Activated gamma-delta T cell treated with Interleukin-2 at 50 U/mL for 16 hours (primary cell): ENCODE data around the gene TENM3.

Source experiments
- DNase-seq: peaks from one replicate; pipeline ENCODE4 v3.0.0-alpha.2; 2020

TENM3 gene

DNA sequence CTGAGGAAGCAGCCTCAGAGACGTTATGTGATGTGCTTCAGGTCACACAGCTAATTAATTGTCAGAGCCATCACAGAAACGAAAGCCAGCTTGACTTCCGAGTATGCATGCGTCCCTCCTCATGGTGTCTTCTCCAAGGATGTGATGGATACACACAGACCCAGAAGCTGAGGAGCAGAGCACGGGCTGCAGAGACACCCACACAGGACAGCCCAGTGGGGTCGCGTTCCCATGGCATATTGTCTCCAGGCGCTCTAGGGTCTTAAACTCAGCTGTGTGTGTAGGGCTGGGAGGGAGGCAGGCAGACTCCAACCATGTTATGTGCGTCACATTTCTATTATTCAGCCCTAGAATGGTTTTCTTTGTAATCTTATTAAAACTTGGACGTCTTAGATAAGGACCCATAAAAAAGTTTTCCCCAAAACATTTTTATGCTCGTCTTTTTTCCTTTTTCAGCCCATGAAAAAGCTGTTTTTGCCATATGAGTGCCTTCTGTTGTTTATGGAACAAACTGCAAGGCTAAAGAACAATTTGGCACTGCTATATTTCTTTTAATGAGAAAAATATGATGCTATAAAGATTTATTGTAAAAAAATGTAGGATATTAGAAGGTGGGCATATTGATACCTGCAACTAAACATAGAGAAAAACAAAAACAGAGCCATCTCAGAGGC, 48.5 kb downstream of the TENM3 start:
- no peak for DNase-seq

DNA sequence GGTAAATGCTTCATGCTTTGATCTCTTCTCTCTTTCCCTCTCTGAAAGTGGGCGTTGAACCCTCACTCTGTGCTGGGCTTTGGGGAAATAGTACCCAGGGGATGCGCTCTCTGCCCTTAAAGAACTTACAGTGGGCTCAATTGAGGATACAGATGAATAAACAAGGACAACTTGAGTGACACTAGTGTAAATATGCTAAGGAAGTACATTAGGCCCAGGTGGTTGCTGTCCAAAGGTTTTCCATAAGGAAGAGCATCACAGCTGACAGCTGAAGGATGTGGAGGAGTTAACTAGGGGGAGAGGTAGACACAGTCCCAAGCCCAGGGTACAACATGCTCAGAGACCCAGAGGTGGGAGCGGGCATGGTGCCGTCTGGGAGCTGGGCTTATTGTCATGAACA, 49.4 kb downstream of the TENM3 start:
- DNase-seq, result no peak

DNA sequence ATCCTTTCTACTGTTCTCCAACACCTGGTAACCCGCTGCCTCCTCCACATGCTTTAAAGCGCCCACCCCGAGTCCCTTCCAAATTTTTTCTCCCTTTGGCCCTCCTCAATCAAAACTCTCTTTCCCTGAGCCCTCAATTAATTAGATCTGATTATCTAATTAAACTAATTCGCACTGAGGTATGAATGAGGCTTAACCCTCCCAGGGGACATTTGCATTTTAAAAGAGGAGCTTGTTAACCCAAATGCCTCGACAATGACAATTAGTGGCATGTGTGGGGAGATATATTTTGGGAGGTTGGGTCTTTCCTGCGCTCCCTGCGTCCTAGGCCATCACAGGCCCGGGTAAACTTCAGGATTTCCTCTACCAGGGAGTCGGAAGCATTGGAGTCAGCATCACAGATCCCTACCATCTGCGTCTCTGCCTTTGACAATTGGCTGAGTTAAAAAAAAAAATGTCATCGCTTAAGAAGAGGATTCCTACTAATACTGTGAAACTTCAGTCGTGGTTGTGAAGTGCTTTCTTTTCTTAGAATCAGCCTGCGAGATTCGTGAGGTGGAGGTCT, 50.6 kb downstream of the TENM3 start:
- no peak for DNase-seq

DNA sequence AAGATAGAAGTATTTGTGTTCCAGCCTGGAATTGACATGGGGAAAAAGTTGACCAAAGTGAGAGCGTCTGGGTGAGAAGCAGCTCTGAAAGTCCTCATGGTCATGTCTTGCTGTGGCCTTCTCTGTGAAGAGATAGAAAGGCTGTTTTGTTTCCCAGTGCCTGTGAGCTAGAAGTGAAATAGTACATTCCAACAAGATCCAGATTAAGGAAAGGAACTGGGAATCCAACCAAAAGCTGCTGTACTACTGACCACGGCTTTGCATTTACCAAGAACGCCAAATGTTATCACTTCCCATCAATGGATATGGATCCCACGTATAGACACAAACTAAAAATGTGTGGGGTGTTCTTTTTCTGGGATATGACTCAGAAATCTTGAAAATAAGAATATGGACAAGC, 51.2 kb downstream of the TENM3 start:
- no peak for DNase-seq

DNA sequence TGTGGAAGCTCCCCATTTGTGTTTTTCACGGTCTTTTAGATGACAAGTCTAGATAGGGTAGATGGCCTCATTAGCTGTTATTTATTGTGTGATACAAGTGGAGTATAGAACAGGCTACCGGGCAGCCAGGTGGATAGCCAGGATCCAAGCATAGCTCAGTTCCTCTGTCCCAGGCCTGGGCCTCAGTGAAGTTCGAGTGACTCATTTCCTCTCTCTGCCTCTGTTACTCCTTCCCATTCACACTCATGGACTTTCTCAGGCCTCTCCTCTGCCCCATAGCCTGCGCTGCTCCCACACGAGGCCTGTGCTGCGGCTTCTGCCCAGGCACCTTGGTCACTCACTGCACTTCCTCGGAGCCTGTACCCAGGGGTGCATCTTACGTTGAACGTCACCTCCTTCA, 54.5 kb downstream of the TENM3 start:
- DNase-seq, result no peak

DNA sequence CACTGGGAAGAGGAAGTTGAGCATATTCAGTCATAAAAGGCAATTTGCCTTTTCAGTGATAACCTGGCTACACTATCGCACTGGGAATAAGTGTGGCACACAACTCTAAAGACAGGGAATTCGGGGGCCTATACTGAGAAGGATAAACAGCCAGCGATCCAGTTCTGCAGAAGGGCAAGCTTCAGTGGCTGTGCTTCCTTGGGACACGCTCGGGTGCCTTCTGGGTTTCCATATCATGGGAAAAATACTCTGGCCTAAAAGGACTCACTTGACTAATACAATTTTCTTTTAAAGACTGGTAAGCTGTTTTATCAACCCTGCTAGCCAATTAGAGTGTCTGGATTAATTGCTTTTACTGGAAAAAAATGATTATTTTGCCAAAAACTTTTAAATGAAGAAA, 58.5 kb downstream of the TENM3 start:
- no peak for DNase-seq

DNA sequence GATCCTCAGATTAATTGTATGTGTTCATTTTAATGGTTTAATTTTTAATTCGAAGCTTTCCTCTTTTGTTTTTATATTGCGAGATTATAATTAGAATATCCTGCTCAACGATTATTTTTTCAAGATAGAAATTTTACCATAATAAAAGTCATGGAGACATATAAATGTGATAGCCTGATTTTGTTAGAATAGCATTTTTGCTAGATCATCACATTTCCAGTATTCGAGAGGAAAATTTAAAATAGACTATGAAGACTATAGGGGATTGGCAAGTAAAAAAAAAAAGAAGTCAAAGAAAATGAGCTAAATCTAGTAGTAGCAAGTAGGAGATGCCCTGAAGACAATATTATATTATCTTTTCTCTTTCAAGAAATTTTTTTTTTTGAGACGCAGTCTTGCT, 60.6 kb downstream of the TENM3 start:
- no peak for DNase-seq

DNA sequence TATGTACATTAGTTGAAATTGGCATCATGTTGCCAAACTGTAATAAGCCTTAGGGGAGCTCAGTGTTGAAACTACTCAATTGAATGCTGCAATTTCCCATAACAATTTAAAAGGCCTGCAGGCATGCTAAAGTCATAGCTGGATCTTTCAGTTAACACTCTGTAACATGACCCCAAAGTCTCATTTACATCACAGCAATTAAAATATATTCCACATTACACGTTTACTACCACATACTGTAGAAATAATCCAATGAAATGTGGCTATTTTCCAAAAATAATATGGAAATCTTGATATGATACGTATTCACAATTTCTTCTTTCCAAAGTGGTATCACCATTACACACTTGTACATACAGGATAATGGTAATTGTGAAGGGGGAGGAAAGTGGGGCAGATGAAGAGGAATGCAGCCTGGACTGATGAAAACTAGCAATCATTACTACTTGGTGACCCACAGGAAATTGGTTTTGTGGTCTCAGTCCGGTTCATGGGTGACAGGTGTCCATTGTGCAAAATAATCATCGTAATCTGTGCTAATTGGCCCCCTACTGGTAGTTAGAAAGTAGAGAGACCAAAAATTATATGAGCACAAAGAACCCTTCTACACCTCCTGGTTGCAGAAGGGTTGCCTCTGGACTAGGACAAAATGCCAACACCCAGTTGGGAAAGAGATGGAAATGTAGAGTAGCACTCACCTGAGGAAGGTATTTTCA, 63.7 kb downstream of the TENM3 start:
- no peak for DNase-seq

DNA sequence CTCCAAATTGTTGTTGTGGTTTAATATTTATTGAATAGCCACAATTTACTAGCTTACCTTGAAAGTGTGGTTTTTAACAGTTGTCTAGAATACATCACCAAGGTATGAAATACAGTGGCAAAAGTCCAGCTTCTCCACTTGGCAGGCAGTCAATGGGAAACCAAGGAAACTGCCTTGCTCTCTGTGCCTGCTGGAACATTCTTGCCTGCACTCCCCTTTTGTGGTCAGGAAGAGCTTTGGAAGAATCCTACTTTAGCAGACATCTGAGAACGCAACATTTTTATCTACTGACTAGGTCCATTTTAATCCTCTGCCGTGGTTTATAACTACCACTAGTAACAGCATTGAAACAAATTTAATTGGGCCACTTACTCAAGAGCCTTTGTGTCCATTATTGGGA, 64.5 kb downstream of the TENM3 start:
- no peak for DNase-seq

DNA sequence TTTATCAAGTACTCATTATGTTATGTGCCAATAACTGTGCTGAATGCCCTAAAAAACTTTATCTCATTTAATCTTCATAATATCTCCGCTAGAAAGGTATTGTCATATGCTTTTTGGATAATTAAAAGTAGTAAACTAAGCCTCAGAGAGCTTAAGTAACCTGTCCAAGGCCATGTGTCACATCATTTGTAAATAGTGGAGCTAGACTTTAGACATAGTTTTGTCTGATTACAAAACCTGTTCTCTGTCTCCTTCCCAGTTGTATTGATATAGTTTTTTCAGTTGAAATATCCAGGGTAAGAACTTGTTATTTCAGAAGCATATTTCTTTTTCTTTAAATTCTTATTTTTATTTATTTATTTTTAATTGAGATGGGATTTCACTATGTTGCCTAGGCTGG, 66.7 kb downstream of the TENM3 start:
- DNase-seq, result no peak

DNA sequence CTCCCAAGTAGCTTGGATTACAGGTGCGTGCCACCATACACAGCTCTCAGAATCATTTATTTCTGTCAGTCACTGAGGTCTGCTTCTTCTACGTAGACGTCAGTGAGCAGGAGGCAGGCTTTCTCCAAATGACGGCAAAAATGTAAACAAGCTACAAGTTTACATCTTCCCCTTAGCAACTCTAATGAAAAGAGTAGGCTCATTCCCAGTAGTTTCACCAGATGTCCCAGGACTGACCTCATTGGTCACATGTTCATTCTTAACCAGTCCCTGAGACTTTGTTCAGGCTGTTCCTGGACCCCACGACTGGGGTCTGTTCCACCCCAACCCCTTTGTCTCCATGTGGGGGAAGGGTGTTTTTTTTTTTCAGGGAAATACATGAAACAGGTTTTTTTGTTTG, 67.1 kb downstream of the TENM3 start:
- no peak for DNase-seq

DNA sequence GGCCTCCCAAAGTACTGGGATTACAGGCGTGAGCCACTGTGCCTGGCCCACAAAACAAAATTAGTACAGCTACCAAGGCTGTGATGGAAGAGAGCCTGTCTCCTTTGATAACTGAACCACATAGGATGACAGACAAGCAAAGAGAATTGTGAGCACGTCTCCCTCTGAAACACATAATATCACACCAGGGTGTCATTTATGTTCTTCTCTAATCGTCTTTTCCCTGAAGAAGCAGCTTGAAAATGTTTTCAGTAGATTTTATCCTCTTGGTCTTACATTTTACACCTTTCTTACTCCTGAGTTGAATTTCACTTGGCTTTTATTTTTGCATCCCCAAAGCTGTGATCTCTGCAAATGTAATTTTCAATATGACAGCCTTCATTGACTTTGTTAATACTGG, 67.8 kb downstream of the TENM3 start:
- DNase-seq, result no peak

DNA sequence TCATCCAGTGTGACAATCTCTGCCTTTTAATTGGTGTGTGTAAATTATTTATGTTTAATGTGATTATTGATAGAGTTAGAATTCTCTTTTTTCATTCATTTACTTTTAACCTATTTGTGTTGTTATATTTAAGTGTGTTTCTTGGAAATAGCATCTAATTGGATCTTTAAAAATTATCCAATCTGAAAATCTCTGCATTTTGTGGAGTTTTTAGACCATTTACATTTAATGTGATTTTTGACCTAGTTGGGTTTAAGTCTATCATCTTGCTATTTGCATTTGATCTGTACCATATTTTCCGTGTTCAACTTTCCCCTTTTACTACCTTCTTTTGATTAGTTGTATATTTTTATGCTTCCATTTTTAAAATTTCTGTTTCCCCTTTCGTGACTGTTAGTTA, 71.3 kb downstream of the TENM3 start:
- DNase-seq, result no peak

DNA sequence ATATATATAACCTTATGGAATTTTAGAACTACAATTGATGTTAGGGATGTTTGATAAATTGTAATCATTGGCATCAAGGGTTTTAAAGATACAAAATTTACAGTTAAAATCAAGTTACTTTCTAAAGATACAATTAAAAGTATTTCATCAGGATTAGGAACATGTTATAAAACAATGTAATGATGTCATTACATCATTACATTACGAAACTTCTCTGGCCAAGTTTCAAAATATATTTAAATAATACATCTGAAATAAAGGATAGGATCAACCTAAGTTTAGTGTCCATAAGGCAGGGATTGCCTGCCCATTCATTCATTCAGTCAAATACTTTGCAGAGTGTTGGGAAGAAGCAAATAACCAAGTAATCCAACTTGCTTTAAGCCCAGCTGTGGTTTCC, 75.1 kb downstream of the TENM3 start:
- DNase-seq, result no peak

DNA sequence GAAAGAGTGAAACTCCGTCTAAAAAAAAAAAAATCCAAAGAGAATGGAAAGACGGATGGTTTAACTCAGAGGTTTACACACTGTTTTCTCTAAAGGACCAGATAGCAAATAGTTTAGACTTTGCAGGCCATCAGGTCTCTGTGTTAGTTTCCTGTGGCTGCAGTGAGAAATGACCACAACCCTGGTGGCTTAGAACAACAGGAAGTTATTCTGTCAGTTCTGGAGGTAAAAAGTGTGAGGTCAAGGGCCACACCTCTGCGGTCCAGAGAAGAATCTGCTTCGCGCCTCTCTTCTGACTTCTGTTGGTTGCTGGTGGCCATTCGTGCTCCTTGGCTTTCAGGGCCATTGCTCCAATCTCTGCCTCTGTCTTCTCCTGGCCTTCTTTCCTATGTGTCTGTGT, 76.9 kb downstream of the TENM3 start:
- no peak for DNase-seq

DNA sequence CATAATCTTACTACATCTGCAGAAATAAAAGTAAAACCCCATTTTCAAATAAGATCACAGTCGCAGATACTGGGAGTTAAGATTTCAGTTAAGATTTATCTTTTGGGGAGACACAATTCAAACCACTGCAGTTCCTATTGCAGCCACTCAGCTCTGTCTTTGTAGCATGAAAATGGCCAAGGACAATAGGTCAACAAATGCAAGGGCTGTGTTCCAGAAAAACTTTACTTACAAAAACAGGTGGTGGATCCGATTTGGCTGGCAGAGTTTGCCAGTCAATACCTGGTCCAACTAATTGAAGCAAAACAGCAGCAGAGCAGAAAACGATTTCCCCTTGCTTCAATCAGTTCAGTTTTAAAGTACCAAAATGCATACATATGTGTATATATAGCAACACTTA, 77.4 kb downstream of the TENM3 start:
- DNase-seq, result no peak

DNA sequence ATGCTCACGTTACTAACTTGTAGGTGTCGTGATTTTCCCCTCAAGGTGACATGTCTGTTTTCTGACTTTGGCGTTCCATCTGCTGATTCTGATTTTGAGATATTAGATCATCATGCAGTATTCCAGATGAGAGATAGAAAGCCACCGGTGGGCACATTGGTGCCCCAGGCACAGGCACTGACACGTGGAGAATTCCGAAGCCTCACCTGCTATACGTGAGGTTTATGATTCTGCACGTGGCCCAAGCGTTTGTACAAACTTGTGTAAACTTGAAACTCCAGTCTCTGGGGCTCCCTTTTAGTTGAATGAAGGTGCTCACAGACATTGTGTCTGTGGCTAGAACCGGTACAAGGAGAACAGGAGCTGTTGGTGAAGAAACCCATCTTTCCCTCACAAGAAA, 81.1 kb downstream of the TENM3 start:
- no peak for DNase-seq

DNA sequence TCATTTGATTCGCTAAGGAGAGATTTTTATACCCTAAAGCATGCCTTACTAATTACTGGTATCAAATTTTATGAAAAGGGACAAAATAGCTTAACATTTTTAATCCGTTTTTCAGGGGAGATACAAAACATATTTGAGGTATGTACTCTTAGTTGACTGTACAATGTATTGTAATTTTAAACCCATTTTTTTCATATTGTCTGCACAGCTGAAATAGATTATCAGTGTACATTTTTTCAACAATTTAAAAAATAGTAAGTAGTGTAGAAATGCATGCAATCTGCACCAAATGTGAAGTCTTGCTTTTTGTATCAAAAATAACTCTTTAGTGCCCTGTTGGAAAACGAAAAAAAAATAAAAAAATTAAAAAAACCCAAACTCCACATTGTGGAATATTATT, 82.2 kb downstream of the TENM3 start:
- DNase-seq, result no peak

DNA sequence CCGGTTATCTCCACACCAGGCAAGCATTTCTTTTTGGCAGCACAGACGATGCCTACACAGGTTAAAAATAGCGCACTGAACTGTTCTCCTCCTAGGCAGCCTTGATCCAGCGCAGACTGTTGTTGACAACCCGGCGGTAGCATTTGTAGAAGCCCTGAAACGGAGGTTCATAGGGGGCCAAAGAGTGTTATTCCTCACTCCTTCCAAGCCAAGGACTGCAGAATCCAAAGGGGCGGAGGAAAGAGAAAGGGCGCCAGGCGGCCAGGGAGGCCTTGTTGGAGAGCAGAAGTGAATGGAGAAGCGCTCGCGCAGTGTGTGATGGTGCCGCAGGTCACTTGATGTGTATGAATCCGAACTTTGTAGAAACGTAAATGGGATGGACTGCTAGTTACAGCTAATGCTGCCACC, 82.7 kb downstream of the TENM3 start:
- DNase-seq, result no peak

DNA sequence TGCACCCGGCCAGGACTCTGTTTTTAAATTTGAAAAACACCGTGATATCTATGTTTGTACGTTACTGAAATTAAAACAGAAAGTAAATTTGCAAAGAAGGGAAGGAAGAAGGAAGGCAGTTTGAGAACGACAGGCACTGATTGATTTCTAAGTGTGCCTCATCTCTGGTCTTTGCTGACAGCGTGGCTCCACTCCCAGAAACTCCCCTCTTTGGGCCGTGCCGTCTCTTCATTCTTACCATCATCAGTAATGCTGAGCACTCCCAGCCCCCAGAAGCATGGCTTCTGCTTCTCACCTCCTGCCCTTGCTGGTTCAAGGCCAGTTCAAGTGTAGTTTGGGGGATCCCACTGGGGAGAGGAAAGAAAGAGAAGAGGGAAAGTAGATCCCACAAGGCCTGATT, 85.3 kb downstream of the TENM3 start:
- no peak for DNase-seq

DNA sequence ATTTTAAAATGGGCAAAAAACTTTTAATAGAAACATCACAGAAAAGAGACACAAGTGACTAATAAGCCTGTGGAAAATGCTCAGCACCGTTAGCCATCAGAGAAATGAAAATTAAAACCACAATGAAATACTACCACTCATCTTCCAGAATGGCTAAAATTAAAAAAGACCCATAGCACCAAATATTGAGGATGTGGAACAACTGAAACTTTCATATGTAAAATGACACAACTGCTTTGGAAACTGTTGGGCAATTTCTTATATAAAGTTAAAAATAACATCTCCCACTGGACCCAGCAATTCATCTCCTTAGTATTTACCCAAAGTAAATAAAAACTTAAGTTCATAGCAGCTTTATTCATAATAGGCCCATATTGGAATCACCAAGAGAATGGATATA, 94.2 kb downstream of the TENM3 start:
- no peak for DNase-seq

DNA sequence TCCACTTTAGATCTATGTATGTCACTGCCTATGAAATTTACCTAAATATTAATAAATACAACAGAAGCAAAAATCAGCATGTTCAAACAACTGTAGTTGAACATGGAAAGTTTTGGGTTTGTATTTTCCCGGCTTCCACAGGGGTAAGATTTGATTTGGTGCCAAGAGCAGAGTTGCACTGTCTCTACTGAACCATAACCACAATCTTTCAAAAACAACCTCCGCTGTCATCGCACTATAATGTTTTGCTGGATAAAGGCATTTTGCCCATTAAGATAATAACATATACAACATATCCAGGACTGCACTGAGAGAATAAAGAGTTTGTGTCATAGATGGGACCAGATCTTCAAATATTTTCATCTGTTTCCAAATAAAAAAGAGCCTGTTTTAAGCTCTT, 94.9 kb downstream of the TENM3 start:
- DNase-seq, result no peak

DNA sequence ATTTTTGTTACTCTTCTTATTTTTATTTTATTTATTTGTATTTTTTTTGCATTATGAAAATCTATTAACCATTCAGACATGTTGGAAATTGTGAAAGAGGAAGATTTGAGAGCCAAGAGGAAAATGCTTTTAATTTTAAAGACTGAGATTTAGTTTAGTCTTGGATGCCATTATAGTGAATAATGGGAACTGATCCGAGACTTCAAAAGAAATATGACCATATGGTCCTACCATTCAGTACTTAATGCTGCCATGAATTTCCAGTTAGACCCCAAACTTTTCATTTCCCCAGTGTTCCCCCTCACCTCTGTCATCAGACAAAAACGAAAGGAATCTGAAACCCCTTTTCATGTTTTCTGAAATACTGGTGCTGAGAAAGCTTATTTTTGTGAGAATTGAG, 95.5 kb downstream of the TENM3 start:
- no peak for DNase-seq

DNA sequence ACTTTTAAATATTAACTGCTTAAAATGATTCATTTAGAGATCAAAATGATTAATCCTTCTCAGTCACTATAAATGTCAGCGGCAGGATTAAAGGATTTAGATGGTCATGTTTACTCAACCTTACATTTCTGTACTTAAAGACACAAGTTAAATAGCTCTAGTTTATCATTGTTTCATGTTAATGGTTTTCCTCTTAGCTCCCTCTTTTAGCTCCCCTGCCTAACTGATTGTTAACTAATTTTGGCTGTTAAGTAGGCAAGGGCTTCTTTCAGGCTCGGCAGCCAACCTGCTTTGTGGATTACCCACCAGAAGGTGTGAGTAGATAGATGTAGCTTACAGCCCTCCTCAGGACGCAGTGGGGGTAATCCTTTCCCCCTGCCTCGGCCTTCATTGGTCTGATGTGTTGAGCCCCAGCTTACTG, 96.0 kb downstream of the TENM3 start:
- DNase-seq, result no peak

DNA sequence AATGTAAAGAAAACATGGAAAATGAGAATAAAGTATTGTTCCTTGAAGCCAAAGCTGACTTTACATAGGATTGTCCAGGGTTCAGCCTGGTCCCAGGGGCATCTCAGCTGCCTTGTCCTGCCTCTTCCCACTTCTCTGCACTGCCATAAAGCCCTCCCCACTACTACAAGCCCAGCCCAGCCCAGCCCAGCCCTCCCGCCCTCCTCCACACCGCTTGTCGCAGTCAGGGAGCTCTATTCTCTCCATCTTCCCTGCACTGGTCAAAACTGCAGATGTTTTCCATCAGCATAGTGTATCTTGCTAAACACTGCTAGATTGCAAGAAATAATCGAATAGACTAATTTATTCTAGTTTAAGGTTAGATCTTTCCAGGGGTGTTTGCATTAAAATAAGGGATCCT, 100.3 kb downstream of the TENM3 start:
- DNase-seq, result no peak
